HG03064 (cell line): Measurements from ENCODE around the gene LCA5L.
A peak's percentile ranks its signal among the peaks of the same experiment; 100 is the strongest.

ENCODE experiments used
- ATAC-seq: cut with Tn5 transposase; IDR thresholded peaks from one replicate; pipeline ENCODE4 v1.9.1; 2021; ENCODE audit warnings: low read depth; ENCODE audit not compliant: unreplicated experiment

Gene LCA5L

GRCh38 chr21:39445321-39446269, at the start of gene LCA5L:
TSS of gene LCA5L (minus strand) at chr21:39445778. CDS start at chr21:39428493, 17,285 bp downstream.
- peak; percentile 86 for ATAC-seq

GRCh38 chr21:39489380-39489924, 43.9 kb upstream of the LCA5L start:
- no peak for ATAC-seq

GRCh38 chr21:39484711-39485276, 39.2 kb upstream of the LCA5L start:
- no peak for ATAC-seq

GRCh38 chr21:39483917-39484316, 38.3 kb upstream of the LCA5L start:
- no peak for ATAC-seq

- ATAC-seq: no peak
Observed at GRCh38 chr21:39481886-39482285, 36.3 kb upstream of the LCA5L start.

DNA sequence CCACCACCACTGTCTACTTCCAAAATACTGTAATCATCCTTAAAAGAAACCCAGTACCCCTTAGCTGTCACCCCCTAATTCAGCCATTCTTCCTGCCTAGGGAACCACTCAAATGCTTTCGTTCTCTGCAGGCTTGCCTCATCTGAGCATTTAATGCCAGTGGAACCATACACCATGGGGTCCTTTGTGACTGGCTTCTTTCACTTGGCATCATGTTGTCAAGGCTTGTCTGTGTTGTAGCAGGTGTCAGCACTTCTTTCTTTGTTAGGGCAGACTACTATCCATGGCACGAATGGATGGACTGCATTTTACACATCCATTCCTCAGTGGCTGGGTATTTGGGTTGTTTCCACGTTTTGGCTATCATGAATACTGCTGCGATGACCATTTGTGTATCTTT, 34.7 kb upstream of the LCA5L start:
- no peak for ATAC-seq

- ATAC-seq: no peak
Observed at GRCh38 chr21:39479814-39480182, 34.2 kb upstream of the LCA5L start.

- no peak for ATAC-seq
Observed at GRCh38 chr21:39479164-39479813, 33.7 kb upstream of the LCA5L start.

- ATAC-seq: no peak
Observed at GRCh38 chr21:39474611-39475010, 29.0 kb upstream of the LCA5L start.

DNA sequence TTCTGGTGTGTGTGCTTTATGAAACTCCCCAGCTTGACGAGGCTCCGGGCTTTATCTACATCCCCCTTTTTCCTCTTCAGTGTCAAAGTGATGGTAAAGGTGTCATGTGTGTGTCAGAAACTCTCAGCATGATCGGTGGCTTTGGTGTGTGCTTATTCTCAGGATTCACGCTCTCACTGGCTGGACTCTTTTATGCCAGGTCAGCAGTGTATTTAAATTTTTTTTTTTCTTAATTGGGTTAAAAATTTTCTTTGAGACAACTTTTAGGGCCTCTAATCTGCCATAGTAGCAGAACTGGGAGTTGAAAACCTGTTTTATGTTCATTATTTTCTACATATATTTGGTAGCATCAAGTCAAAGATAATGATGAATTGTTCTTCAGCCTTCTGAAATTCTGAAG, 27.2 kb upstream of the LCA5L start:
- no peak for ATAC-seq

- ATAC-seq: no peak
Observed at GRCh38 chr21:39471598-39471997, 26.0 kb upstream of the LCA5L start.

GRCh38 chr21:39468559-39468958, 23.0 kb upstream of the LCA5L start:
- ATAC-seq: no peak

GRCh38 chr21:39467746-39468145, 22.2 kb upstream of the LCA5L start:
- no peak for ATAC-seq

DNA sequence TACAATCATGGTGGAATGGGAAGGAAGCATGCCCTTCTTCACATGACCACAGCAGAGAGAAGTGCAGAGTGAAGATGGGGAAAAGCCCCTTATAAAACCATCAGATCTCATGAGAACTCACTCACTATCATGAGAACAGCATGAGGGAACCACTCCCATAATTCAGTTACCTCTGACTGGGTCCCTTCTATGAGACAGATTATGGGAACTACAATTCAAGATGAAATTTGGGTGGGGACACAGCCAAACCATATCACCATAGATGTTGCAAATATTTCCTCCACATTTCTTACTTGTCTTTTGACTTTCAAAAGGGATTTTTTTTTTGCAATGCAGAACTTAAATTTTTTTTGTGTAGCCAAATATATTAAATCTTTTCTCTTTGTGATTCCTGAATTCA, 21.0 kb upstream of the LCA5L start:
- ATAC-seq: no peak

DNA sequence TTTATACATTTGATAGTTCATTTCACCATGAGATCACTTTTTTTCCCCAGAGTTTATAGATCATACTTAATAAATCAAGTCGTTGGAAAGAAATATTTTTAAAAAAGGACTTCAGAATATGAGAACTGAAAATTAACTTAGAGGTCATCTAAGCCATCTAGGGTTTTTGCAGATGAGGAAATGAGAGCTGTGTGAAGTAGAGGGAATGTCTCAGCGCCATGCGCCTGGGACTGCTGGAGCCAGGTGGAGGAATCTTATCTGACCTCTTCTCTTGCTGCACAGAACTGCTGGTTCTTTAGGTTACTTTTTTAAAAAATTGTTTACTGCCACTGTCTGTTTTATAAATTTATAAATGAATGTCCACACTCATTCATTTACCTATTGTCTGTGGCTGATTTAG, 17.7 kb upstream of the LCA5L start:
- ATAC-seq: no peak

DNA sequence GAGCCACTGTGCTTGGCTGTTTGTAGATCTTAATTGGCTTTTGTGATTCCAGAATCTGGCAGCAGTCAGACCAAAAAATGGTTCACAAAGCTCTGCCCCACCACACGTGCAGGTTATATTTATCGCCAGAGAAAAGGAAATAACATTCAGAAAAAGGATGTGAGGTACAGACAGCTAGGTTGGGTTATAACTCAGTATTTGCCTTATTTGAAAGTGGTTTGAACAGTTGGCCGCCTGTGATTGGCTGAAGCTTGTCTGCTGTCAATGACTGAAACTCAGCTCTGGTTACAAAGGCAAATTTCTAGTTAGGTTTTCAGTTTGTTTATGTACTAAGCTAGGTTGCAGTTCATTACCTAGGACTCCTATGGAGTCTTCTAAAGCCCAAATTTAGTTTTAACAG, 15.8 kb upstream of the LCA5L start:
- ATAC-seq: no peak

- ATAC-seq: no peak
Observed at GRCh38 chr21:39456665-39457064, 11.1 kb upstream of the LCA5L start.

DNA sequence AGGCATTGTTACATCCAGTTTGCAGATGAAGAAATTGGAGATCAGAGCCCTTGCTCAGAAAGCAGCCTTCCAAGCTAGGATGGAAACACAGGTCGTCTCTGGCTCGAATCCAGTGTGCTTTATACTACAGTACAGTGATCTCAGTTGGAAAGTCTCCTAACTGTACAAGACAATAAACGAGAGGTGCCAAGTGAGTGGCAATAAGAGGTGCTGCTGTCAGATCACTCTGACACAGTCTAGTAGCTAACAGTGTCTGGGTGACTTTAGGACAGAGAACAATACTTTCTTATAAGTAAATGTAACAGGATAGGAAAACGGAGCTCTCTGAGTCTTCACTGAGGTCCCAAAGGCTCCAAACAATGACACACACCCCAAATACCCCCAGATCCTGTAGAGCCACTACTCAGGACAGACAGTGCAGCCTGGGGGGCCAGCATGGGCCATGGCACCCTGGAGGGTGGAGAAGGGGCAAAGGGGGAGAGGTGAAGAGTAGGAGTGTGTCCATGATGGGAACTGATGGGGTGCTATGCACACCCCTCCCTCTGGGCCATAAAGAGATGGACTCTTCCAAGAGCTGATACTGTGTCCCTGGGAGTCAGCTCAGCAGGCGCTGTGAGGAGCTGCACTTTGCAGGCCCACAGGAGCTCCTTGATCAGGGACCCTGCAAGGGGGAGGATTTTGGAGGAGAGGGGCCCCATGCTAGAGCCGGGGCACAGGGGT, 9.5 kb upstream of the LCA5L start:
- no peak for ATAC-seq

DNA sequence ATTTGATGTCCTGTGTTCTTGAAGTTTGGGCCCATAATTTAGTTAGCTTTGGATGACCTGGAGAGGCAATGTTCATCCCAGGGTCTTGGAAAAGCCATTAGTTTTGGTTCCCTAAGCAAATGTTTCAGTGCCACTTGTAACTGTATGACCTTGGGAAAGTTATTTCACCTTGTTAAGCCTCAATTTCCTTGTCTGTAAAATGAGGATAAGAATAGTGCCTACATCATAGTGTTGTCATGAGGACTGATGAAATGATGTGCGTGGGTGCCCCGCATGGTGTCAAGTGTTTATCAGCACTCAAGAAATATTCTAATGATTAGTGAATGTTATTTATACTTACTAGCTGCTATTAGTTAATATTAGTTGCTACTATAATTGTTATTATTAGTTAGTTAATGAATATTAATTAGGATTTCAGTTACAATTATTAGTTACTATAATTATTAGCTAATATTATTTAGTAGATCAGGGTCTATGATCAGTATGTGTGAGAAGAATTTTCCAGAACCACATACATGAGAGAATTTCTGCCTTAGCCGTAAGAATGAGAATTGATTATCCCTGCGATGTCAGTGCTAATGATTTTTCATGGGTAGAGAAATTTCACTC, 8.1 kb upstream of the LCA5L start:
- ATAC-seq: no peak

GRCh38 chr21:39452970-39453342, 7.4 kb upstream of the LCA5L start:
- ATAC-seq: no peak
